A549 (cell line): ENCODE results near the gene DLG1. TPM values are rescaled to one million over a fixed set of nuclear protein-coding genes. Genes with fewer than 3 reads are reported as not detected.

Experiments used
- ATAC-seq, 2 experiments: fragments of 200-7000 bp in 1 of 2; fragments of >200 bp in 1 of 2; cut with Nextera tagmentation in 1 of 2; cut with Tn5 transposase in 1 of 2; 3 replicates each; pipeline versions ENCODE4 v1.8.0 to v1.9.1; 2018 to 2020; ENCODE audit warnings: mild to moderate bottlenecking in 1 of 2, moderate library complexity in 1 of 2
- CTCF ChIA-PET: fragments of 300-600 bp; sonication (Branson Sonifier 250); formaldehyde crosslinking; extraction: SDS; loops from one replicate; lab custom pipeline; 2021; ENCODE audit warnings: antibody characterized with exemption, inconsistent platforms; lab: Yijun Ruan, JAX
- POLR2A ChIA-PET: fragments of 350-600 bp; formaldehyde crosslinking; extraction: SDS; loops from one replicate; lab custom pipeline; 2021; ENCODE audit warnings: antibody characterized with exemption, inconsistent platforms; lab: Yijun Ruan, JAX
- DNase-seq, 2 experiments: peaks; one replicate each; pipeline versions ENCODE4 v3.0.0 to v3.0.0-alpha.2; 2011 to 2016; ENCODE audit warnings: low read depth in 1 of 2, low spot score in 1 of 2
- FAIRE-seq: peaks from 2 replicates; lab custom pipeline; 2011; peaks lifted over from hg19 to GRCh38; lab: Jason Lieb, UNC
- H3K27ac ChIP-seq, 2 experiments: fragments of >200 bp; sonication (Bioruptor Twin); formaldehyde crosslinking; 3 replicates each; pipeline ENCODE4 v1.5.1; 2016 to 2017
- H3K4me1 ChIP-seq: fragments of >200 bp; sonication (Bioruptor Twin); formaldehyde crosslinking; 3 replicates; pipeline ENCODE4 v1.6.1; 2016
- H3K4me2 ChIP-seq: fragments of >200 bp; sonication (Bioruptor Twin); formaldehyde crosslinking; 3 replicates; pipeline ENCODE4 v1.6.1; 2016
- H3K4me3 ChIP-seq: fragments of >200 bp; sonication (Bioruptor Twin); formaldehyde crosslinking; 3 replicates; pipeline ENCODE4 v1.5.1; 2016
- H3K9me3 ChIP-seq: fragments of >200 bp; sonication (Bioruptor Twin); formaldehyde crosslinking; 3 replicates; pipeline ENCODE4 v1.6.1; 2016
- BCL3 ChIP-seq: fragments of >200 bp; sonication (Bioruptor Twin); formaldehyde crosslinking; IDR thresholded peaks from 3 replicates; pipeline ENCODE4 v1.6.1; 2016
- BHLHE40 ChIP-seq: IDR thresholded peaks from 2 replicates; pipeline ENCODE4 v1.6.1; 2012; ENCODE audit warnings: low read depth, low read length, inconsistent platforms
- CBX2 ChIP-seq: fragments of 200-600 bp; sonication (generic); IDR thresholded peaks from 2 replicates; pipeline ENCODE4 v1.6.1; 2016; ENCODE audit warnings: low read depth, mild to moderate bottlenecking, borderline replicate concordance
- CEBPB ChIP-seq, 2 experiments: fragments of >200 bp in 1 of 2; sonication (Bioruptor Twin) in 1 of 2; formaldehyde crosslinking in 1 of 2; IDR thresholded peaks; 2 replicates each; pipeline ENCODE4 v1.6.1; 2012 to 2016
- CHD2 ChIP-seq: fragments of 150-350 bp; IDR thresholded peaks from 2 replicates; pipeline ENCODE4 v1.6.1; 2014; ENCODE audit warnings: low read length; ENCODE audit not compliant: partially characterized antibody
- EHF ChIP-seq: fragments of 250-450 bp; sonication (Bioruptor Pico); IDR thresholded peaks from 2 replicates; pipeline ENCODE4 v1.5.0; 2020; ENCODE audit warnings: mild to moderate bottlenecking
- FOSL2 ChIP-seq, 2 experiments: fragments of 450-650 bp in 1 of 2; fragments of >200 bp in 1 of 2; sonication (Bioruptor Twin) in 1 of 2; formaldehyde crosslinking; IDR thresholded peaks; 2 replicates each; pipeline versions ENCODE4 v1.5.0 to v1.6.1; 2016 to 2020; ENCODE audit warnings: mild to moderate bottlenecking in 1 of 2, moderate library complexity in 1 of 2
- FOXS1 ChIP-seq: fragments of 250-450 bp; sonication (Bioruptor Pico); IDR thresholded peaks from 2 replicates; pipeline ENCODE4 v1.5.0; 2020; ENCODE audit warnings: mild to moderate bottlenecking, moderate library complexity
- GATA3 ChIP-seq: IDR thresholded peaks from 2 replicates; pipeline ENCODE4 v1.6.1; 2012; ENCODE audit warnings: borderline replicate concordance
- HEYL ChIP-seq: fragments of 250-450 bp; sonication (Bioruptor Pico); IDR thresholded peaks from 2 replicates; pipeline ENCODE4 v1.8.0; 2021; ENCODE audit warnings: mild to moderate bottlenecking, moderate library complexity
- HOXA7 ChIP-seq: fragments of 250-450 bp; sonication (Bioruptor Pico); IDR thresholded peaks from 2 replicates; pipeline ENCODE4 v1.5.0; 2020; ENCODE audit warnings: mild to moderate bottlenecking, moderate library complexity
- HOXB13 ChIP-seq: fragments of 250-450 bp; sonication (Bioruptor Pico); IDR thresholded peaks from 2 replicates; pipeline ENCODE4 v1.5.0; 2020; ENCODE audit warnings: low read depth, mild to moderate bottlenecking, moderate library complexity
- JUN ChIP-seq, 2 experiments: fragments of >200 bp; sonication (Bioruptor Twin); formaldehyde crosslinking; IDR thresholded peaks; 2 replicates in 1 of 2; 3 replicates in 1 of 2; pipeline ENCODE4 v1.6.1; 2016 to 2017
- JUNB ChIP-seq: fragments of >200 bp; sonication (Bioruptor Twin); formaldehyde crosslinking; IDR thresholded peaks from 2 replicates; pipeline ENCODE4 v1.6.1; 2016
- MAFK ChIP-seq: fragments of 450-650 bp; IDR thresholded peaks from 2 replicates; pipeline ENCODE4 v1.6.1; 2014; ENCODE audit not compliant: partially characterized antibody
- MAZ ChIP-seq: fragments of 150-350 bp; IDR thresholded peaks from 2 replicates; pipeline ENCODE4 v1.6.1; 2014; ENCODE audit warnings: antibody characterized with exemption, low read depth, low read length, borderline replicate concordance
- MYC ChIP-seq: IDR thresholded peaks from 2 replicates; pipeline ENCODE4 v1.6.1; 2012; ENCODE audit warnings: mild to moderate bottlenecking, inconsistent platforms, low read length, improper control_type of control experiment, borderline replicate concordance
- PHF8 ChIP-seq: fragments of 200-600 bp; sonication (generic); IDR thresholded peaks from 2 replicates; pipeline ENCODE4 v1.6.1; 2016; ENCODE audit warnings: low read depth, mild to moderate bottlenecking, antibody characterized with exemption, moderate library complexity, borderline replicate concordance
- POLR2AphosphoS2 ChIP-seq: conservative IDR thresholded peaks from 2 replicates; pipeline ENCODE4 v1.6.1; 2012; ENCODE audit warnings: low read length, improper control_type of control experiment, inconsistent platforms
- RARB ChIP-seq: fragments of 250-450 bp; sonication (Bioruptor Pico); IDR thresholded peaks from 2 replicates; pipeline ENCODE4 v1.8.0; 2021; ENCODE audit warnings: mild to moderate bottlenecking, moderate library complexity
- RFX5 ChIP-seq: fragments of 450-650 bp; IDR thresholded peaks from 2 replicates; pipeline ENCODE4 v1.7.1; 2014; ENCODE audit warnings: antibody characterized with exemption, mild to moderate bottlenecking, moderate library complexity
- RNF2 ChIP-seq: fragments of 200-600 bp; sonication (generic); IDR thresholded peaks from 2 replicates; pipeline ENCODE4 v1.6.1; 2016; ENCODE audit warnings: low read depth, mild to moderate bottlenecking, antibody characterized with exemption, moderate library complexity, borderline replicate concordance
- SMC3 ChIP-seq: fragments of >200 bp; sonication (Bioruptor Twin); formaldehyde crosslinking; IDR thresholded peaks from 3 replicates; pipeline ENCODE4 v1.6.1; 2018; ENCODE audit warnings: inconsistent platforms
- ZC3H11A ChIP-seq: fragments of 450-650 bp; IDR thresholded peaks from 2 replicates; pipeline ENCODE4 v1.6.1; 2014; ENCODE audit warnings: antibody characterized with exemption, mild to moderate bottlenecking
- ZFP36 ChIP-seq: fragments of 450-650 bp; IDR thresholded peaks from 2 replicates; pipeline ENCODE4 v1.6.1; 2014; ENCODE audit warnings: borderline replicate concordance; ENCODE audit not compliant: partially characterized antibody
- ZNF302 ChIP-seq: fragments of 250-450 bp; sonication (Bioruptor Pico); IDR thresholded peaks from 2 replicates; pipeline ENCODE4 v1.9.0; 2021; ENCODE audit warnings: inconsistent platforms, mild to moderate bottlenecking, moderate library complexity
- WGBS: methylation state at CpG from one replicate; pipeline ENCODE4 v1.1.6; 2017; ENCODE audit errors: missing lambda C conversion rate; 5-methylcytosine and 5-hydroxymethylcytosine counted together
- polyA plus RNA-seq, 4 experiments: library from polyadenylated mRNA; depleted of rRNA in 3 of 4; stranded (reverse); fragments of >200 nt; fragmentation: RNase III in 1 of 4; extraction: RNeasy Plus Mini Kit Qiagen cat#74134 plus additional on column Dnase treatment in 1 of 4; gene quantifications; 2 replicates in 3 of 4; 3 replicates in 1 of 4; pipeline ENCODE4 v1.2.3, GENCODE V29; 2011 to 2017

The DLG1 gene
- polyA plus RNA-seq, 2 of the 4 experiments (the other 2 are of a cell fraction) = 27.0 to 33.9 TPM

- H3K4me2 ChIP-seq = no peak overlapping the region
- no peak overlapping the region for H3K27ac ChIP-seq
- H3K4me3 ChIP-seq = no peak overlapping the region
- CTCF ChIA-PET = interaction anchor here (0.8 to 8.5 kb wide), 2 partner anchors 22 to 180 kb away, joined by 3 to 49 read pairs; partner anchors contain the start of gene MELTF
- WGBS = 79% methylated on average over 10 of the region's 12 CpGs
- DNase-seq = no peak
- peaks cover 7% of the 10 kb centered on the region for H3K4me1 ChIP-seq
- POLR2A ChIA-PET = no interaction called here
- H3K9me3 ChIP-seq = no peaks in the 10 kb centered on the region
- TF ChIP-seq RARB = no peak
- no peak for TF ChIP-seq HOXB13
- no peak for TF ChIP-seq FOXS1 (CRISPR knock-in tag)
- no peak for TF ChIP-seq GATA3
- TF ChIP-seq MYC = no peak
- no peak for TF ChIP-seq MAZ
- no peak for ATAC-seq
- FAIRE-seq = no peak
Observed at GRCh38 chr3:197007296-197007940, 291.0 kb downstream of the DLG1 start.

- Histone ChIP-seq H3K4me1 (peaks cover 7% of the 10 kb centered on the region), H3K27ac (no peak overlapping the region), H3K4me2 (no peak overlapping the region), H3K4me3 (no peak overlapping the region), H3K9me3 (no peaks in the 10 kb centered on the region)
- 100% methylated on average over 5 of the region's 5 CpGs for WGBS
- CTCF ChIA-PET = interaction anchor here (0.7 to 8.5 kb wide), 2 partner anchors 22 to 180 kb away, joined by 3 to 49 read pairs; partner anchors contain the start of gene MELTF
- DNase-seq (no peak), FAIRE-seq (no peak), ATAC-seq (no peak)
- TF ChIP-seq FOSL2 (IDR thresholded peaks at IDR 0.05) (no peak), FOSL2 (CRISPR knock-in tag; IDR thresholded peaks at IDR 0.05) (no peak), CHD2 (no peak), HOXB13 (no peak), ZNF302 (CRISPR knock-in tag) (no peak), GATA3 (no peak), JUN (IDR thresholded peaks at IDR 0.05) (no peak), RNF2 (no peak), ZC3H11A (no peak), CBX2 (no peak), RFX5 (no peak), BHLHE40 (no peak), PHF8 (no peak)
- TF ChIP-seq, all 56 proteins: peak for 0
- POLR2A ChIA-PET = no interaction called here
Observed at GRCh38 chr3:197006860-197007259, 291.6 kb downstream of the DLG1 start.

GRCh38 chr3:197006446-197006845 is 292.0 kb downstream of the DLG1 start:
- Histone ChIP-seq H3K4me2 (no peak overlapping the region), H3K9me3 (no peaks in the 10 kb centered on the region), H3K27ac (no peak overlapping the region), H3K4me1 (peaks cover 7% of the 10 kb centered on the region), H3K4me3 (no peak overlapping the region)
- 98% methylated on average over 8 of the region's 11 CpGs for WGBS
- ChIA-PET CTCF (interaction anchor here (0.7 to 8.5 kb wide), 5 partner anchors 23 to 181 kb away, joined by 3 to 49 read pairs (median 3); partner anchors contain the start of gene MELTF), POLR2A (no interaction called here)
- no peak for FAIRE-seq
- TF ChIP-seq POLR2AphosphoS2 (no peak), MAFK (no peak), ZFP36 (no peak), HOXA7 (CRISPR knock-in tag) (no peak), HEYL (CRISPR knock-in tag) (no peak), JUNB (no peak), SMC3 (no peak), EHF (CRISPR knock-in tag) (no peak), GATA3 (no peak), BCL3 (no peak), BHLHE40 (no peak), CEBPB (IDR thresholded peaks at IDR 0.05) (no peak), ZNF302 (CRISPR knock-in tag) (no peak)
- ATAC-seq = no peak
- no peak for DNase-seq
